GM12878 (cell line): ENCODE data around the gene PDGFD.

Experiments used
- CREM ChIP-seq: IDR thresholded peaks from 2 replicates; pipeline ENCODE4 v1.6.1; 2014; ENCODE audit warnings: antibody characterized with exemption, low read depth
- EZH2 ChIP-seq: IDR thresholded peaks from 2 replicates; pipeline ENCODE4 v1.6.1; 2012; ENCODE audit warnings: low read depth, mild to moderate bottlenecking, control low read depth, inconsistent platforms, low read length, borderline replicate concordance; ENCODE audit not compliant: control insufficient read depth
- FOS ChIP-seq: IDR thresholded peaks from 3 replicates; pipeline ENCODE4 v1.6.1; 2011; ENCODE audit warnings: borderline replicate concordance; ENCODE audit not compliant: insufficient read length; ENCODE audit errors: extremely low read depth
- JUND ChIP-seq: IDR thresholded peaks from 2 replicates; pipeline ENCODE4 v1.6.1; 2012; ENCODE audit warnings: low read depth, mild to moderate bottlenecking, low read length, improper control_type of control experiment, moderate library complexity
- NFYB ChIP-seq: IDR thresholded peaks from 2 replicates; pipeline ENCODE4 v1.6.1; 2011; ENCODE audit warnings: low read depth, mild to moderate bottlenecking, low read length, improper control_type of control experiment, moderate library complexity; ENCODE audit not compliant: insufficient read depth
- PAX5 ChIP-seq: IDR thresholded peaks from 2 replicates; pipeline ENCODE4 v1.6.1; 2011; ENCODE audit warnings: low read depth, low read length, borderline replicate concordance
- POLR2A ChIP-seq: IDR thresholded peaks from 2 replicates; pipeline ENCODE4 v1.6.1; 2011; ENCODE audit warnings: low read depth, mild to moderate bottlenecking, low read length
- RBBP5 ChIP-seq: fragments of 200-600 bp; sonication (generic); conservative IDR thresholded peaks from 2 replicates; pipeline ENCODE4 v1.6.1; 2016
- RUNX3 ChIP-seq: IDR thresholded peaks from 2 replicates; pipeline ENCODE4 v1.6.1; 2012; ENCODE audit warnings: low read length, inconsistent platforms
- SIN3A ChIP-seq: IDR thresholded peaks from 2 replicates; pipeline ENCODE4 v1.6.1; 2012; ENCODE audit warnings: low read depth, low read length, improper control_type of control experiment
- SPI1 ChIP-seq: IDR thresholded peaks from 2 replicates; pipeline ENCODE4 v1.6.1; 2011; ENCODE audit warnings: low read depth, mild to moderate bottlenecking, low read length, moderate library complexity, borderline replicate concordance; ENCODE audit not compliant: insufficient read depth
- TF ChIP-seq, protein P1 (sequence below), 3 experiments: IDR thresholded peaks in 2 of 3; conservative IDR thresholded peaks in 1 of 3; 2 replicates each; pipeline ENCODE4 v1.5.1; 2011; ENCODE audit warnings: low read depth in 3 of 3, low read length in 3 of 3, mild to moderate bottlenecking in 3 of 3, control low read depth in 2 of 3, moderate library complexity in 2 of 3, inconsistent platforms in 1 of 3, mixed read lengths in 1 of 3; ENCODE audit not compliant: control insufficient read depth in 2 of 3, insufficient read depth in 1 of 3; ENCODE audit errors: extremely low read depth in 1 of 3
- TF ChIP-seq, protein P2 (sequence below): IDR thresholded peaks from 2 replicates; pipeline ENCODE4 v1.6.1; 2012; ENCODE audit warnings: improper control_type of control experiment, low read depth, low read length; ENCODE audit not compliant: insufficient replicate concordance

DNA sequence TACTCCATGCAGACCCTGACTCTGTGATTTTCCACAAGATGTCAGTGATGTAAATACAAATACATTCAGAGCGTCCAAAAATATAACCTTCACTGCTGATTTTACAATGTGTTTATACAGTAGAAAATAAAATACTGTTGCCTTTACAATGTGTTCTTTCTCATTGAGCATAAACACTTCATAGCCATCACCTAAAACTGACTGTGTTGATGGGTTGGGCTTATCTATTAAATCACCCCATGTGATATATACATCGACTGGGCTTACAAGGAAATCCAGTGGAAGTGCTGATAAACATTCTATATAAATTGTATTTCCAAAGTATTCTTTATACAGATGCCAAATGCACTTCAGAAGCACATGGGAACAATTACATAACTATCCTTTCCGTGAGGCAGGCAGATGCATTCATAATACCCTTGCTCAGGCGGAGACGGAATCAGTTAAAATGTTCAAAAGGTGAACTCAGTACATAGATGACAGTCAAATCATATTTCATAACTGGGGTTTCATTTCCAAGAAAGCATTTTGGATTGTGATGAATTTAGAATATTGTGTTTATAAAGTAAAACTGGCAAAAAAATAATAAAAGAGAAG is 99.8 kb downstream of the PDGFD start:
- TF ChIP-seq, protein P1, sequence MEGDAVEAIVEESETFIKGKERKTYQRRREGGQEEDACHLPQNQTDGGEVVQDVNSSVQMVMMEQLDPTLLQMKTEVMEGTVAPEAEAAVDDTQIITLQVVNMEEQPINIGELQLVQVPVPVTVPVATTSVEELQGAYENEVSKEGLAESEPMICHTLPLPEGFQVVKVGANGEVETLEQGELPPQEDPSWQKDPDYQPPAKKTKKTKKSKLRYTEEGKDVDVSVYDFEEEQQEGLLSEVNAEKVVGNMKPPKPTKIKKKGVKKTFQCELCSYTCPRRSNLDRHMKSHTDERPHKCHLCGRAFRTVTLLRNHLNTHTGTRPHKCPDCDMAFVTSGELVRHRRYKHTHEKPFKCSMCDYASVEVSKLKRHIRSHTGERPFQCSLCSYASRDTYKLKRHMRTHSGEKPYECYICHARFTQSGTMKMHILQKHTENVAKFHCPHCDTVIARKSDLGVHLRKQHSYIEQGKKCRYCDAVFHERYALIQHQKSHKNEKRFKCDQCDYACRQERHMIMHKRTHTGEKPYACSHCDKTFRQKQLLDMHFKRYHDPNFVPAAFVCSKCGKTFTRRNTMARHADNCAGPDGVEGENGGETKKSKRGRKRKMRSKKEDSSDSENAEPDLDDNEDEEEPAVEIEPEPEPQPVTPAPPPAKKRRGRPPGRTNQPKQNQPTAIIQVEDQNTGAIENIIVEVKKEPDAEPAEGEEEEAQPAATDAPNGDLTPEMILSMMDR (IDR thresholded peaks at IDR 0.05 in 2 of 3, conservative IDR thresholded peaks at IDR 0.05 in 1 of 3; ENCODE audit: control insufficient read depth in 2 of 3, extremely low read depth in 1 of 3, insufficient read depth in 1 of 3, low read depth in 3 of 3, low read length in 3 of 3): no peak
- TF ChIP-seq NFYB (no peak), CREM (no peak), RBBP5 (no peak), POLR2A (no peak), PAX5 (no peak), SIN3A (no peak), SPI1 (no peak), EZH2 (no peak), RUNX3 (no peak), JUND (no peak), FOS (no peak)
- TF ChIP-seq, protein P2, sequence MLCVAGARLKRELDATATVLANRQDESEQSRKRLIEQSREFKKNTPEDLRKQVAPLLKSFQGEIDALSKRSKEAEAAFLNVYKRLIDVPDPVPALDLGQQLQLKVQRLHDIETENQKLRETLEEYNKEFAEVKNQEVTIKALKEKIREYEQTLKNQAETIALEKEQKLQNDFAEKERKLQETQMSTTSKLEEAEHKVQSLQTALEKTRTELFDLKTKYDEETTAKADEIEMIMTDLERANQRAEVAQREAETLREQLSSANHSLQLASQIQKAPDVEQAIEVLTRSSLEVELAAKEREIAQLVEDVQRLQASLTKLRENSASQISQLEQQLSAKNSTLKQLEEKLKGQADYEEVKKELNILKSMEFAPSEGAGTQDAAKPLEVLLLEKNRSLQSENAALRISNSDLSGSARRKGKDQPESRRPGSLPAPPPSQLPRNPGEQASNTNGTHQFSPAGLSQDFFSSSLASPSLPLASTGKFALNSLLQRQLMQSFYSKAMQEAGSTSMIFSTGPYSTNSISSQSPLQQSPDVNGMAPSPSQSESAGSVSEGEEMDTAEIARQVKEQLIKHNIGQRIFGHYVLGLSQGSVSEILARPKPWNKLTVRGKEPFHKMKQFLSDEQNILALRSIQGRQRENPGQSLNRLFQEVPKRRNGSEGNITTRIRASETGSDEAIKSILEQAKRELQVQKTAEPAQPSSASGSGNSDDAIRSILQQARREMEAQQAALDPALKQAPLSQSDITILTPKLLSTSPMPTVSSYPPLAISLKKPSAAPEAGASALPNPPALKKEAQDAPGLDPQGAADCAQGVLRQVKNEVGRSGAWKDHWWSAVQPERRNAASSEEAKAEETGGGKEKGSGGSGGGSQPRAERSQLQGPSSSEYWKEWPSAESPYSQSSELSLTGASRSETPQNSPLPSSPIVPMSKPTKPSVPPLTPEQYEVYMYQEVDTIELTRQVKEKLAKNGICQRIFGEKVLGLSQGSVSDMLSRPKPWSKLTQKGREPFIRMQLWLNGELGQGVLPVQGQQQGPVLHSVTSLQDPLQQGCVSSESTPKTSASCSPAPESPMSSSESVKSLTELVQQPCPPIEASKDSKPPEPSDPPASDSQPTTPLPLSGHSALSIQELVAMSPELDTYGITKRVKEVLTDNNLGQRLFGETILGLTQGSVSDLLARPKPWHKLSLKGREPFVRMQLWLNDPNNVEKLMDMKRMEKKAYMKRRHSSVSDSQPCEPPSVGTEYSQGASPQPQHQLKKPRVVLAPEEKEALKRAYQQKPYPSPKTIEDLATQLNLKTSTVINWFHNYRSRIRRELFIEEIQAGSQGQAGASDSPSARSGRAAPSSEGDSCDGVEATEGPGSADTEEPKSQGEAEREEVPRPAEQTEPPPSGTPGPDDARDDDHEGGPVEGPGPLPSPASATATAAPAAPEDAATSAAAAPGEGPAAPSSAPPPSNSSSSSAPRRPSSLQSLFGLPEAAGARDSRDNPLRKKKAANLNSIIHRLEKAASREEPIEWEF: no peak
